Vagina (tissue), 2 donors: ENCODE measurements around the gene PMM2.

ENCODE experiments used
- CTCF ChIP-seq, 3 experiments: fragments of 450-650 bp in 2 of 3; fragments of 200-600 bp in 1 of 3; sonication (generic) in 1 of 3; IDR thresholded peaks; one replicate each; pipeline ENCODE4 v1.5.1; 2017 to 2019; ENCODE audit warnings: antibody characterized with exemption in 3 of 3, mild to moderate bottlenecking in 2 of 3, moderate library complexity in 2 of 3
- POLR2AphosphoS5 ChIP-seq, 2 donors: sonication (generic); formaldehyde crosslinking; IDR thresholded peaks; one replicate each; pipeline ENCODE4 v1.9.0; 2017; ENCODE audit warnings: antibody characterized with exemption in 2 of 2, mild to moderate bottlenecking in 2 of 2, low read depth in 1 of 2; ENCODE audit not compliant: insufficient read depth in 1 of 2

- no peak for TF ChIP-seq CTCF (IDR thresholded peaks at IDR 0.05)
- no peak for TF ChIP-seq POLR2AphosphoS5 (IDR thresholded peaks at IDR 0.05; ENCODE audit: insufficient read depth in 1 of 2, low read depth in 1 of 2)
These were observed 34.6 kb upstream of the PMM2 start for GRCh38 chr16:8763083-8763482.
